PC-9 (cell line): ENCODE results near the gene ZNF229.

Source experiments
- CTCF ChIP-seq: fragments of 200-600 bp; sonication (generic); conservative IDR thresholded peaks from 2 replicates; pipeline ENCODE4 v1.6.1; 2017; ENCODE audit warnings: mixed run types, antibody characterized with exemption, mild to moderate bottlenecking, moderate library complexity
- EZH2 ChIP-seq: fragments of 200-600 bp; sonication (generic); IDR thresholded peaks from 2 replicates; pipeline ENCODE4 v1.8.0; 2017; ENCODE audit warnings: antibody characterized with exemption, low read depth

GRCh38 chr19:44430956-44431355 lies 17.3 kb downstream of the ZNF229 start:
- TF ChIP-seq EZH2, result no peak
- no peak for TF ChIP-seq CTCF
